HS-27A (cell line): ENCODE data around the gene IL18BP.

Source experiments
- DNase-seq: peaks from one replicate; pipeline ENCODE4 v3.0.0-alpha.2; 2012; ENCODE audit warnings: low read depth, missing footprints

The IL18BP gene

DNA sequence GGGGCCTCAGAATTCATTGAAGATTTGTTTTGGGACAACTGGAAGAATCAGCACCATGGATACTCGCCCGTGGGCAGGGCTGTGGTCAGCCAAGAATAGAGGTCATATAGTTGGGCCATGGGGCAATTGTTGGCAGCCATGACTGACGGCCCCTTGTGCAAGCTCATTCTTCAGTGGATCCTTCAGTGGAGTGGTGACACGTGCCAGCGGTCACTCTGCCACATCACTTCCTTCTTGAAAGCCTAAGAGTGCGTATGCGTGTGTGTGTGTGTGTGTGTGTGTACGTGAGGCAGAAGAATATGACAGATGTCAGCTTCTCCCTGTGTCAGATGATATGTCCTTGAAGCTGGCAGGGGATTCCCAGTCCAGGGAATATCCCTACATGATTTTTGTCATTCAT is 1.8 kb upstream of the IL18BP start:
- DNase-seq: no peak

DNA sequence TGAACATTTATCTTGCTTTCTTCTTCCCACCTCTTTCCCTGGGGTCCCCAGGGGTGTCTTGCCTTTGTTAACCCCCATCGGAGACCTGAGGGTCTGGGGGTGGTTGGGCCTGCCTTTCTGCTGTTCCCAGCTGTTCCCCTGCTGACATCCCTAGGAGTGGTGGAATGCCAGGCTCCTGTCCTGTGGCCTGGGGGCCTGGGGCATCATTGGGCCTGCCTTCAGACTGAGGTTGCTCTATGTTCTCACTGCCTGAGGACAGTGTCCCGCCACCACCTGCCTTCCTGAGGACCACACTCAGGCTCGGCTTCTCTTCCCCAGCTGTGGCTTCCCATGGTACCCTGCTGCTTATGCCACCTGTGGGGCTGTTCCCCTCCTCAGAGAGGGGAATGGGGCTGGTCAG is 1.1 kb upstream of the IL18BP start:
- DNase-seq: no peak

DNA sequence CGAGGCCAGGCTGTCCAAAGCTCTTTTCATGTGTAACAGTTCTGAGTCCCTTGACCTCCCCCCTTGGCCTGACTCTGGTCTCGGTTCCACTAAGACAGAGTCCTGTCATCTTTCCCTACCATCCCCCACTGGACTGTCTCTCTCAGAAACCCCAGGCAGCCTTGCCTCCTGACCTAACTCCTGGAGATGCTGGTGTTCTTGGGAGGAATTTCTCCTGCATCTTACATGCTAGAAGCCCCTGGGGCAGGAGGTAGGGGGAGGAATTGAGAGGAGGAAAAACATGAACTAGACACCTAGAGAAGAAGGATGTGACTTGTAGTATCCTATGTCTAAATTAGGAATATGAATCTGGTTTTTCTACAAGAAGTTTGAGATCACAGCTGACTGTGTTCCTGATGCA is 648 bp upstream of the IL18BP start:
- DNase-seq: no peak

DNA sequence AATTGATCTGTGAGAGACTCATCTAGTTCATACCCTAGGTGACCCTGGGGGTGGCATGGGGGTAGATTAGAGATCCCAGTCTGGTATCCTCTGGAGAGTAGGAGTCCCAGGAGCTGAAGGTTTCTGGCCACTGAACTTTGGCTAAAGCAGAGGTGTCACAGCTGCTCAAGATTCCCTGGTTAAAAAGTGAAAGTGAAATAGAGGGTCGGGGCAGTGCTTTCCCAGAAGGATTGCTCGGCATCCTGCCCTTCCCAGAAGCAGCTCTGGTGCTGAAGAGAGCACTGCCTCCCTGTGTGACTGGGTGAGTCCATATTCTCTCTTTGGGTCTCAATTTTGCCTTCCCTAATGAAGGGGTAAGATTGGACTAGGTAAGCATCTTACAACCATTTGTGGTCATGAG is 653 bp downstream of the IL18BP start:
- DNase-seq: no peak

DNA sequence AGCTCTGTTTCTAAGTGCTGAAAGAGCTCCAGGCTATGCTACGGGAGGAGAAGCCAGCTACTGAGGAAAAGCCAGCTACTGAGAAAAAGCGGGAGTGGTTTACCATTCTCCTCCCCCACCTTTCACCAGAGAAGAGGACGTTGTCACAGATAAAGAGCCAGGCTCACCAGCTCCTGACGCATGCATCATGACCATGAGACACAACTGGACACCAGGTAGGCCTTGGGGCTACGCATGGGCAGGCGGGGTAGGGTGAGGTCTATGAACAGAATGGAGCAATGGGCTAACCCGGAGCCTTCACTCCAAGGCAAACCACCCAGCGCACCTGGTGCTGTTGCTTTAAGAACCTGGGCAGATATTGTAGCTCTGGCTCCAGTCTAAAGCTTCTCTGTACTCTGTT is 1.1 kb downstream of the IL18BP start:
- DNase-seq: no peak

DNA sequence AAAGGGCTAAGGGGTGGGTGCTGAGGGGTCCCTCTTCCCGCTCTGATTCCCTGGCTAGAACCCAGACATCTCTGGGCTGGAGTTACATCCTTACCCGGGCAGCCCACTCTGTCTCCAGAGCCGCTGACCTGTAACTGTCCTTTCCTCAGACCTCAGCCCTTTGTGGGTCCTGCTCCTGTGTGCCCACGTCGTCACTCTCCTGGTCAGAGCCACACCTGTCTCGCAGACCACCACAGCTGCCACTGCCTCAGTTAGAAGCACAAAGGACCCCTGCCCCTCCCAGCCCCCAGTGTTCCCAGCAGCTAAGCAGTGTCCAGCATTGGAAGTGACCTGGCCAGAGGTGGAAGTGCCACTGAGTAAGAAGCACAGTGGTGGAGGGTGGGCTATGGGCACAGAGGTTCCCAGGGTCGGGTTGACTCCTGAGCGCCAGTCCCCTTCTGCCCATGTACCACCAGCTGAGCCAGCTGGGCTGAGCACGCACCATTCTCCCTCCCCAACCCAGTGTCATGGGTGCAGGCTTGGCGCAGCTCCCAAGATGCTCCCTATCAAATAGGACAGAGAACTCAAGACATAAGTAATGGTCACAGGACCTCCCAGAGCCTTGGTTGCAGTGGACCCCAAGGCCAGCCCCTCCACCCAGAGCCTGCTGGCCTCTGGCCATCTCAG is 1.6 kb downstream of the IL18BP start:
- no peak for DNase-seq

DNA sequence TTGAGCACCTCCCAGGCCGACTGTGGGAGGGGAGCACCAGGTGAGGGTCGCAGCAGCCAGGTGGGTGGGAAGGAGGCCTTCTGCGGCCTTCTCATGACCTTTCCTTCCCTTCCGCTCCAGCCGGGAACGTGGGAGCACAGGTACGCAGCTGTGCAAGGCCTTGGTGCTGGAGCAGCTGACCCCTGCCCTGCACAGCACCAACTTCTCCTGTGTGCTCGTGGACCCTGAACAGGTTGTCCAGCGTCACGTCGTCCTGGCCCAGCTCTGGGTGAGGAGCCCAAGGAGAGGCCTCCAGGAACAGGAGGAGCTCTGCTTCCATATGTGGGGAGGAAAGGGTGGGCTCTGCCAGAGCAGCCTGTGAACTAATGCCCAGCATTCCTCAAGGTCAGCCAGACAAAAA is 2.6 kb downstream of the IL18BP start:
- no peak for DNase-seq

DNA sequence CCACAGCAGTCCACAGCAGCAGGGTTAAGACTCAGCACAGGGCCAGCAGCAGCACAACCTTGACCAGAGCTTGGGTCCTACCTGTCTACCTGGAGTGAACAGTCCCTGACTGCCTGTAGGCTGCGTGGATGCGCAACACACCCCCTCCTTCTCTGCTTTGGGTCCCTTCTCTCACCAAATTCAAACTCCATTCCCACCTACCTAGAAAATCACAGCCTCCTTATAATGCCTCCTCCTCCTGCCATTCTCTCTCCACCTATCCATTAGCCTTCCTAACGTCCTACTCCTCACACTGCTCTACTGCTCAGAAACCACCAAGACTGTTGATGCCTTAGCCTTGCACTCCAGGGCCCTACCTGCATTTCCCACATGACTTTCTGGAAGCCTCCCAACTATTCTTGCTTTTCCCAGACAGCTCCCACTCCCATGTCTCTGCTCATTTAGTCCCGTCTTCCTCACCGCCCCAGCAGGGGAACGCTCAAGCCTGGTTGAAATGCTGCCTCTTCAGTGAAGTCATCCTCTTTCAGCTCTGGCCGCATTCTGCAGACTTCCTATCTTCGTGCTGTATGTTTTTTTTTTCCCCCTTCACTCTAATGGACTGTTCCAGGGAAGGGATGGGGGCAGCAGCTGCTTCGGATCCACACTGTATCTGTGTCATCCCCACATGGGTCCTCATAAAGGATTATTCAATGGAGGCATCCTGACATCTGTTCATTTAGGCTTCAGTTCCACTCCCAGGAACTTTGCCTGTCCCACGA is 3.3 kb downstream of the IL18BP start:
- DNase-seq: no peak

DNA sequence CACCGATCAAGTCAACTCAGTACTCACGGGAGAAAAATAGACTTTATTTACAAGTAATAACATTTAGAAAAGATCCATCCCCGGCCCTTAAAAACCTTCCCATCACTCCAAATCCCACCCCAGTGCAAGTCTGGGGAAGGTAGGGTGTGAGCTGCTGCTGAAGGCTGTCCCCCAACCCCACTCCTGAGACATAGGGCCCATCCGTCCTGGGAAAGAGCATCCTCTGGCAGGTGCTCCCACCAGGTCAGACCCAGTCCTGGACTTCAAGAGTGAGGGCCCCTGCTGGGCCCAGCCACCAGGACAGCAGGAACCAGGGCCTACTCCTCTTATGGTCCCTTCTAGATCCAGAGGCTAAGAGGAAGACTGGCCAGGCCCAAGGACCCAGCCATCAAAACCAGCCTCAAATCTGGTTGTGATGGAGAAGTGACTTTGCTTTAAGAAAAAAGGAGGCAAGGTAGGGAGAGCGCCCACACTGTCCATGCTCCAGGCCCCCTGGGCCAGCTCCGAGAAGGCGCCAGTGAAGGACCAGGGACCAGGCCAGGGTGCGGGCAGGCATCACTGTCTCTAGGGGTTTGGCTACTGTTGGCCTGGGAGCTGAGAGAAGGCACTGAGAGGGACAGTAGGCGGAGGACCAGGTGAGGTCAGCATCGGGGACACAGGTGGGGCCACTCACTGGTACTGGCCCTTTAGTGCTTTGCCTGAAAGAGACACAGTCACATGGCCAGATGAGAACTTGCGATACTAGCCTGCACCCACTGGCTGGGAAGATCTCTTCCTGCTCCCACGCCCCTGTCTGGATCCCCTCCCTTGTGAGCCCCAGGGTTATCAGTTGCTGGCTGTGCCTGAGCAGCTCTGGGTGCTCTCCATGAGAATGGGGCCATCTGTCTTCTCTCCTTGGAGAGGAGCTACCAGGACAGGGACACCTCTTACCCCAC is 4.4 kb downstream of the IL18BP start:
- no peak for DNase-seq

DNA sequence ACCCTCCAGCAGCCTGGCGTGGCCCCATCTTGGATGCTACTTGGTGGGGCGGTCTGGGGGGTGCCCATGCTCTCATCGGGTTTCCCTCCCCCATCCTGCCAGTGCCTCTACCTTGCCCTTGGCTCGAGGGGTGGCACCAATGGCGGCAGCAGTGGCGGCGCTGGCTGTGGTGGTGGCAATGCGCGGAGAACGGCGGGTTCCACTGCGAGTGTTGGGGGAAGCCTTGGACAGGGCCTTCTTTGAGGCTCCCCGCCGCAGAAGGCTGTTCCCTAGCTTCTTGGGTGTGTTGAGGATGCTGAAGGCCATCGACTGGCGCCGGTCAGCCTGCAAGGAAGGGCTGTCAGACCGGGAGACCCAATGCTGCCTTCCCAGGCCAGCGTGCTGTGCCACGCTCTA is 5.1 kb downstream of the IL18BP start:
- no peak for DNase-seq

DNA sequence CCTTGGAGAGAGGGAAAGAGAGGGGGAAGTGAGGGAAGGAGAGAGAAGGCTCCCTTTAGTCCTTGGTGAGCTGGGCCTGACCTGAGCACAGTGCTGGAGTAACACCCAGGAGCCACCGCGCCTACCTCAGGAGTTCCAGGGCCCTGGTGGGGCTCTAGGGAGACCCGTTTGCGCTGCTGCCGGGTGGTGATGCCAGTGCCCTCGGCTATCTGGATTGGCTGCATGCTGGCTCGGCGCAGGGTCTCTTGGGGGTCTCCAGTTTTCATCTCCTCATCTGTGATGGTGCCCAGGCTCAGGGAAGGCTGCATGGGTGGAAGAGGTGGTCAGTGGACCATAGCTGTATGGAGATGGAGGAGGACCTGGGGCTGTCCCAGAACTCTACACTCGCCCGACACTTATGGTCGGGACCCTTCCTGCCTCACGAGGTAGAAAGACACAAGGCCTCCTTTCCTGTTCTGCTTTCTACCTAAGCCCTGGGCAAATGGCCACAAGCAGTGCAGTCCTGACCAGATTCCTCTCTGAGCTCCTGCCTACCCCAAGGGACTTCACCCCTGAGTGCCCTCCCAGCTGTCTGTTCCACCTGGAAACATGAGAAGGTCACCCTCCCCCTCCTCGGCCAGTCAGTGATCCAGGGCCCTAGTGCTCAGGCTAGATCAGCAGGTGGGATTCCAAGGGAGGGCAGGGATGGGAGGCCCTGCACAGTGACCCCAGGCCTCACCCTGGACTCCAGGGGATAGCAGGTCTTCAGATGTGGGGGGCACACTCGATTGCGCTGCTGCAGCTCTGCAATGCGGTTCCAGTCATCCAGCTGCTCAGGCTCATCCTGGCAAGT is 6.0 kb downstream of the IL18BP start:
- DNase-seq: no peak

DNA sequence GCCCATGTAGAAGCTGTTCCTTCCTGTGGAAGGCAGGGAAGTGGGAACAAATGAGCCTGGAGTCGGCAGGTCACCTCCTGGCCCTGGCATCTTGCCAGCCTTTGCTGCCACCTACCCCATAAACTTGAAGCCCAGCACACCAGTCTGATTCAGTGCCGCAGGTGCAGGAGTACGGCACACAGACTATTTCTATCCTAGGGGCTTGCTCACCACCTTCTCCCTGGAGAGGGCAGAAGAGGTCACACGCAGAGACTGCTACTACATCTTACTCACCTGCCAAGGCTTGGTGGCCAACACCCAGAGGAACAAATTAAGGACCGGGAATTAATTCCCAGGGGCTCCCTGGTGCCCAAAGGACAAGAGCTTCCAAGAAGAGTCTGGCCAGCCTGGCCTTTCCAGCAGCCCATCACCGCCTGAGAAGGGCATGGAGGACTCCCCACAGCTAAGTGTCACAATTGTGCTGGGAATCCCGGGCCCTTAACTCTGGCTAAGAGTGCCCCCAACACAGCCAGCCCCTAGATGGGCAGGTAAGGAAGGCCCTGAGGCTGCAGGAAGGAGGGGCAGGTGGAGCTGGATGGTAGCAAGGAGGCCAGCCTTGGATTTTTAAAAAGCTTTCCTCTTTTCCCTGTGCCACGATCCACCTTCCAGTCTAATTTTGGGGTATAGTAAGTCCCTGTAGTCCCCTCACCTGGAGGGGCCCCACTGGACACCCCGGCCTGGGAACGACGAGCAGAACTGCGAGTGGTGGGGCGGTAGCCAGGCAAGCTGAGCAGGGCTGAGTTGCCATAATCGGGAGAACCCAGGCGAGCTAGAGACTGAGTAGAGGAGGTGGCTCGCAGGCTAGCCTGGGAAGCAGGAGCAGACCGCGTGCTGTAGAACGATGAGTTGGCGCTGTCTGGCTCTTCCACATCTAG is 6.9 kb downstream of the IL18BP start:
- DNase-seq: no peak

DNA sequence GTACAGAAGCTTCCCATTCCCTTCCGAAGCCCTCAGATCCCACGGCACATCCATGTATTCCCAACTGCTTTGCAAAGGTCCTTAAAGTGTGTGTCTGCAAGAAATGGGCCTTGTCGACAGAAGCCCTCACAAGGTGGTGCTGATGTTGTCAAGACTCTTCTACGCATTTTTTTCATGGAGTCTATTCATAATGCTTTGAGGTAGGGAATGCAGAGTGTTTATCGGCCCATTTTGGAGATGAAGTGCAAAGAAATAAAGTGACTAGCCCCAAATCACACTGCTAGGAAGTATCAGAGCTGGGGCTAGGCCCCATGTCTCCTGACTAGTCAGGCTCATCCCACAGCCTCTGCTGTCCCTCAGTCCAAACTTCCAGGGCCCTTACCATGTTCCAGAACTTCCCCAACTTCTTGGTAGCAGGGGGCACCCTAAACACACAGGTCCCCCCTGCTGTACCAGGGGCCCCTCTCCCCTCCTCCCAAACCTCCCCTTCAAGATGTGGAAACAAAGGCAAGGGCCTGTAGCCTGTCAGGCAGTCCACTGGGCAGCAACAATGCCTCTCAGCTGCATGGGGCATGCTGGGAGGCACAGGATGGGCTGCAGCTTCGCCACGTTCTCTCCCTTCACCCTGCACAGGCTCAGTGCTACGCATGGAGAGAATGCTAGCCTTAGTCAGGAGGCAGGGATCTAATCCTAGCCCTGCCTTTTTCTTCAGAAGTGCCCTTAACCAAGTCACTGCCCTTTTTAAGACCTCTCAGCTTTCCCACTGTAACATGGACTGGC is 7.8 kb downstream of the IL18BP start:
- DNase-seq: no peak

DNA sequence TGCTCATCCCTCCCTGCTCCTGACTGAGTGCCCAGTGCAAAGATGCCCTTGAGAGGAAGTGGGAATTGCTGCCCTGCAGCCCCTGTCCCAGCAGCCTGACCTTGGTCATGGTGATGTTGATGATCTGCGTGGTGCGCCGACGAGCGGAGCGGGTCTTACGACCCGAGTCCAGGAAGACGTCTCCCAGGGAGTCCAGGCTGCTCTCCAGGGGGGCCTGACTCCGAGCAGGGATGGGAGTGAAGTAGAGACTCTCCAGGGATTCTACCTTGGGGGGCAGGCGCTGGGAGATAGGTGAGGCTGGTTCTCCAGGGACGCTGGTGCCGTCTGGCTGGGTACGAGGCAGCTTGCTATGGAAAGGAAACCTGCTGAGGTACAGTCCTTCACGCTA is 8.4 kb downstream of the IL18BP start:
- DNase-seq: no peak

DNA sequence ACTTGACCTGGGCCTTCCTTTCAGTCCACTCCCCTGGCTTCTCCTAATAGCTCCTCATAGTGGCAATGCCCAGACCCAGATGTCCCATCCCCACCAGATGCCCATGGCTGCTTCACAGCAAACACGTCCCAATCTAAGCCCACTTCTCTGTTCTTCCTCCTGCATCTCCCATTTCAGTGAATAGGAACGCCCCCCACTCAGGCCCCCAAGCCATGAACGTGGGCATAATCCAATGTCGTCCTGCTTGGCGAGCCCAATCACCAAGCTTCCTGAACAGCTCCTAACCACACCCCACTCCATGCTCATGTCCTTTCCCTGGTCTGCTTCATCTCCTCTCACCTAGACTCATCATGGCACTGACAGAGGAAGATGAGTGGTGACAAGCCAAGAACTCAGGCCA is 8.9 kb downstream of the IL18BP start:
- no peak for DNase-seq

DNA sequence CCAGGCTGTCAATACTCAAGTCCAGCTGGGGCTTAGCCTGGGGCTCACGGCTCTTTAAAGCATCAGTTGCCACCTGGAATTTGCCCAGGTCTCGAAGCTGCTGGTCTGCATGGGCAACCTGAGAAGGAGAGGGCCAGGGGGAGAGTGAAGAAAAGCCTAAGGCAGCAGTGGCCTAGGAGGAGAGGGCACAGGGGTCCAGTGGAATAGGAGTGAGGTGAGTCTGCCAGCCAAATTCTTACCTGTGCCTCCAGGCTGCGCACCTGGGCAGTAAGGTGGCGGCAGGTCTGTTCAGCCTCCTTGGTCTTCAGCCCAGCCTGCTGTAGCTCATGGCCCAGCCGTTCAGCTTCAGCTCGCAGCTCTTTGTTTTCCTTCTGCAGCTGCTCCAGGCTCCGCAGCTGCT is 10.0 kb downstream of the IL18BP start:
- DNase-seq: no peak

DNA sequence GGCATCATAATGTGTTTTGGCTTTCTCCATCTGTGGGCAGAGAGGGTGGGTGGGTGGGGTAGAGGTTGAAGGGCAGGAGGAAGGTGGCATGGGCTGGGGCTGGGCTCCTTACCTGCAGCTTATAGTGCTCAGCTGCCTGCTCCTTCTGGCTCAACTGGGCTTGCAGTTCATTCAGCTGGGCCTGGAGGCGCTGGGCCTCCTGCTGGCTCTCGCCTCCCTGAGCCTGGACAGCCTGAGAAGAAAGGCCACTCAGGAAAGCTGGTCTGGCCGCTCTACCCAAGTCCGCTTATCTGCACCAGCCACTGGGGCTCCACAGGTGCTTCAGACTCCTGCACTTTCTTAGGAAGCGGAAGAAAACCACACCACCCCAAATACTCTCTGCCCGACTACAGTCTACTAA is 10.4 kb downstream of the IL18BP start:
- no peak for DNase-seq

DNA sequence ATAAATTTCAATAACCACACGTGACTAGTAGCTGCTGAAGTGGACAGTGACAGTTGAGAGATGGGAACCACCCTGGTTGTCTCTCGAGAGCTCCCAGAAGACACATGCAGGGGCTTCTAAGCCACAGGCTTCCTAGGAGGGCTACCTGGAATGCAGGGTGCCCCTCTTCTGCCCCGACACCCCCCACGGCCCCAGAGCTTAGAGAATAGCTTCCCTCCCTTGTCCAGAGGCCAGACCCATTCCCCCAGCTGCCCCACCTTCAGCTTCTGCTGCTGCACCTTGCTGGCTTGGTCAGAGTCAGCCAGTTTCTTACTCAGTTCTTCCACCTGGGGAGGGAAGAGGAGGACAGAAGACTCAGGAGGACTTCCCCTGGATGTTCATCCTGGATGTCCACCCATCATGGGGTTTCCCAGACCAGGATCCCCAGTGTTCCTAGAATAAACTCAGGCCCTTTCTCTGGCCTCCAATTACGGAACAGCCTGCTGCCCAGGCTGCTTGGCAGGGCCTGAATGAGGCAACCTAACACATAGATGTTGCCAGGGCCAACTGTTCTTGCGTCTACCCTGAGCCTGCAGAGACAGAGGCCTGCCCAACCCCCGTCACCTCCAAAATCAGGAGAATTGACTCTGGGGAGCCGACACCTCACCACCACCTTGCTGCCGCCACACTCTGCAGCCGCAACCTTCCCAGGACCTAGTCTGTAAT is 12.0 kb downstream of the IL18BP start:
- DNase-seq: no peak

DNA sequence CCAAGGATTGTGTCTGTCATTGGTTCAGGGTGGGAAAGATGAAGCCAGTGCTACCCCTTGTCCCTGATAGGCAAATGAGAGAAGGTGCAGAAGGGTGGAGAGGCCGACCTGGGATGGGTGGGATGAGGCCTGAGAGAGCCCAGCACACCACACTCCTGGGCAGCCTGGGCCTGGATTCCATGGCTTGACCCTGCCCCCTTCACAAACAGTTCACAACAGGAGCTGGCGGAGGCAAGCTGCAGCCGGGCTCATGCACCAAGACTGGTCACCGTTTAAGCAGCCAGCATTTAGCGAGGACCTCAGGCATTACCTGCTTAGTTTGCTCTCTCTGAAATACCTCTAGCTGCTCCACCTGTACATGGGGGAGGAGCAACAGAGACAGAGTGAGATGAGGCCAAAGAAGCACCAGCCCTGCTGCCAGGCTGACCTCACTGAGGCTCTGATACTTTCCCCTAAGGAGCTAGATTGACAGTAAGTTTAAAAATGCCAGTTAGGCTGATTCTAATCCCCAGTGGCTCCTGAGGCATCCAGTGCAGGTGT is 13.5 kb downstream of the IL18BP start:
- DNase-seq: no peak
